H9 (cell line): ENCODE measurements around the gene ZNF628. TPM values are rescaled to one million over a fixed set of nuclear protein-coding genes. Genes with fewer than 3 reads are reported as not detected.

Experiments
- DNase-seq: peaks from one replicate; pipeline ENCODE4 v3.0.0-alpha.2; 2017
- H2AFZ ChIP-seq: one replicate; pipeline ENCODE4 v1.6.1; 2013; ENCODE audit warnings: mild to moderate bottlenecking, low read length, control low read depth, moderate library complexity
- H2AK5ac ChIP-seq: 2 replicates; pipeline ENCODE4 v1.6.1; 2013; ENCODE audit warnings: low read length, control low read depth, mixed read lengths; ENCODE audit not compliant: insufficient read length
- H2BK120ac ChIP-seq: one replicate; pipeline ENCODE4 v1.6.1; 2013; ENCODE audit warnings: low read depth, mild to moderate bottlenecking, low read length, control low read depth, inconsistent platforms; ENCODE audit not compliant: poor library complexity, severe bottlenecking
- H2BK12ac ChIP-seq: 2 replicates; pipeline ENCODE4 v1.6.1; 2013; ENCODE audit warnings: low read length, control low read depth, mixed read lengths, low read depth; ENCODE audit not compliant: insufficient read length
- H2BK15ac ChIP-seq: 2 replicates; pipeline ENCODE4 v1.6.1; 2013; ENCODE audit warnings: low read depth, low read length, control low read depth
- H2BK20ac ChIP-seq: one replicate; pipeline ENCODE4 v1.6.1; 2013; ENCODE audit warnings: low read depth, mild to moderate bottlenecking, low read length, control low read depth, inconsistent platforms; ENCODE audit not compliant: poor library complexity, severe bottlenecking
- H2BK5ac ChIP-seq: 2 replicates; pipeline ENCODE4 v1.6.1; 2013; ENCODE audit warnings: low read length, control low read depth, mixed read lengths; ENCODE audit not compliant: insufficient read length
- H3K14ac ChIP-seq: 2 replicates; pipeline ENCODE4 v1.6.1; 2013; ENCODE audit warnings: low read length, control low read depth; ENCODE audit not compliant: insufficient read depth
- H3K18ac ChIP-seq: 2 replicates; pipeline ENCODE4 v1.6.1; 2013; ENCODE audit warnings: low read depth, mild to moderate bottlenecking, mixed read lengths, low read length, control low read depth; ENCODE audit not compliant: insufficient read length
- H3K23ac ChIP-seq: 2 replicates; pipeline ENCODE4 v1.6.1; 2013; ENCODE audit warnings: low read length, control low read depth, mixed read lengths, low read depth; ENCODE audit not compliant: insufficient read length
- H3K23me2 ChIP-seq: 2 replicates; pipeline ENCODE4 v1.6.1; 2013; ENCODE audit warnings: low read depth, mild to moderate bottlenecking, mixed read lengths, low read length, control low read depth; ENCODE audit not compliant: insufficient read length, poor library complexity, severe bottlenecking
- H3K27ac ChIP-seq: 2 replicates; pipeline ENCODE4 v1.5.1; 2013; ENCODE audit warnings: low read length, control low read depth, mixed read lengths, low read depth; ENCODE audit not compliant: insufficient read length
- H3K27me3 ChIP-seq: 2 replicates; pipeline ENCODE4 v1.6.1; 2013; ENCODE audit warnings: low read length, control low read depth, inconsistent platforms; ENCODE audit not compliant: insufficient read depth
- H3K4ac ChIP-seq: 2 replicates; pipeline ENCODE4 v1.6.1; 2013; ENCODE audit warnings: low read depth, mild to moderate bottlenecking, control low read depth, inconsistent platforms, low read length, moderate library complexity
- H3K4me1 ChIP-seq: 2 replicates; pipeline ENCODE4 v1.6.1; 2013; ENCODE audit warnings: low read length, control low read depth, inconsistent platforms; ENCODE audit not compliant: insufficient read depth
- H3K4me2 ChIP-seq: 2 replicates; pipeline ENCODE4 v1.6.1; 2013; ENCODE audit warnings: low read length, control low read depth, mixed read lengths; ENCODE audit not compliant: insufficient read length, insufficient read depth
- H3K56ac ChIP-seq: 2 replicates; pipeline ENCODE4 v1.6.1; 2013; ENCODE audit warnings: low read depth, mild to moderate bottlenecking, mixed read lengths, low read length, control low read depth; ENCODE audit not compliant: insufficient read length
- H3K79me1 ChIP-seq: 2 replicates; pipeline ENCODE4 v1.6.1; 2013; ENCODE audit warnings: low read depth, mild to moderate bottlenecking, moderate library complexity, low read length, control low read depth, inconsistent platforms; ENCODE audit not compliant: insufficient read depth, poor library complexity, severe bottlenecking
- H3K79me2 ChIP-seq: 2 replicates; pipeline ENCODE4 v1.6.1; 2013; ENCODE audit warnings: low read length, control low read depth, inconsistent platforms; ENCODE audit not compliant: insufficient read depth
- H3K9ac ChIP-seq: 2 replicates; pipeline ENCODE4 v1.6.1; 2013; ENCODE audit warnings: low read length, control low read depth, mixed read lengths; ENCODE audit not compliant: insufficient read length; ENCODE audit errors: extremely low read depth
- H3K9me3 ChIP-seq: one replicate; pipeline ENCODE4 v1.6.1; 2013; ENCODE audit warnings: low read depth, low read length, inconsistent platforms; ENCODE audit not compliant: control insufficient read depth
- H3T11ph ChIP-seq: one replicate; pipeline ENCODE4 v1.6.1; 2013; ENCODE audit warnings: mild to moderate bottlenecking, low read length, control low read depth, inconsistent platforms
- H4K20me1 ChIP-seq: one replicate; pipeline ENCODE4 v1.6.1; 2013; ENCODE audit not compliant: control insufficient read depth, insufficient read length, insufficient read depth
- H4K5ac ChIP-seq: 2 replicates; pipeline ENCODE4 v1.6.1; 2013; ENCODE audit warnings: low read depth, mild to moderate bottlenecking, mixed read lengths, low read length, control low read depth; ENCODE audit not compliant: insufficient read length
- H4K8ac ChIP-seq: replicated peaks from 2 replicates; pipeline ENCODE4 v1.6.1; 2013; ENCODE audit warnings: low read length, control low read depth, mixed read lengths, low read depth; ENCODE audit not compliant: insufficient read length
- H4K91ac ChIP-seq: 2 replicates; pipeline ENCODE4 v1.6.1; 2013; ENCODE audit warnings: low read depth, mild to moderate bottlenecking, moderate library complexity, mixed read lengths, low read length, control low read depth; ENCODE audit not compliant: insufficient read length
- H3K27ac Mint-ChIP-seq, 3 experiments: 2 replicates in 2 of 3; 3 replicates in 1 of 3; pipeline ENCODE4 v1.8.0; 2020 to 2021; ENCODE audit warnings: mixed read lengths in 3 of 3, mild to moderate bottlenecking in 1 of 3, moderate library complexity in 1 of 3
- H3K27me3 Mint-ChIP-seq: 2 replicates; pipeline ENCODE4 v1.8.0; 2021; ENCODE audit warnings: low read depth, mild to moderate bottlenecking, moderate library complexity, mixed read lengths
- H3K36me3 Mint-ChIP-seq, 3 experiments: 2 replicates in 2 of 3; 3 replicates in 1 of 3; pipeline ENCODE4 v1.8.0; 2020 to 2021; ENCODE audit warnings: low read depth in 3 of 3, mixed read lengths in 3 of 3; ENCODE audit not compliant: insufficient read depth in 1 of 3
- H3K4me1 Mint-ChIP-seq, 2 experiments: 2 replicates each; pipeline ENCODE4 v1.8.0; 2020; ENCODE audit warnings: mixed read lengths in 2 of 2
- H3K4me3 Mint-ChIP-seq, 2 experiments: 2 replicates in 1 of 2; 3 replicates in 1 of 2; pipeline ENCODE4 v1.8.0; 2020 to 2021; ENCODE audit warnings: mild to moderate bottlenecking in 2 of 2, mixed read lengths in 2 of 2, moderate library complexity in 1 of 2
- H3K9me3 Mint-ChIP-seq, 2 experiments: 2 replicates in 1 of 2; 3 replicates in 1 of 2; pipeline ENCODE4 v1.8.0; 2020; ENCODE audit warnings: mild to moderate bottlenecking in 2 of 2, mixed read lengths in 2 of 2, moderate library complexity in 1 of 2
- WGBS: extraction: QIAGEN DNeasy Blood & Tissue Kit; methylation state at CpG from one replicate; pipeline ENCODE4 v1.1.7; 2013; ENCODE audit warnings: missing lambda C conversion rate, low lambda C conversion rate, mixed read lengths; ENCODE audit not compliant: insufficient read length; ENCODE audit errors: extremely low coverage; 5-methylcytosine and 5-hydroxymethylcytosine counted together
- total RNA-seq: library from RNA; stranded (reverse); gene quantifications from 2 replicates; pipeline ENCODE4 v1.2.1, GENCODE V29; 2021
- TF ChIP-seq, protein P1 (sequence below): fragments of 200-600 bp; sonication (generic); conservative IDR thresholded peaks from 3 replicates; pipeline ENCODE4 v1.8.0; 2021; ENCODE audit warnings: antibody characterized with exemption, mild to moderate bottlenecking

ZNF628 gene
- total RNA-seq, 1 experiment from 2014 or later = 16.6 TPM

DNA sequence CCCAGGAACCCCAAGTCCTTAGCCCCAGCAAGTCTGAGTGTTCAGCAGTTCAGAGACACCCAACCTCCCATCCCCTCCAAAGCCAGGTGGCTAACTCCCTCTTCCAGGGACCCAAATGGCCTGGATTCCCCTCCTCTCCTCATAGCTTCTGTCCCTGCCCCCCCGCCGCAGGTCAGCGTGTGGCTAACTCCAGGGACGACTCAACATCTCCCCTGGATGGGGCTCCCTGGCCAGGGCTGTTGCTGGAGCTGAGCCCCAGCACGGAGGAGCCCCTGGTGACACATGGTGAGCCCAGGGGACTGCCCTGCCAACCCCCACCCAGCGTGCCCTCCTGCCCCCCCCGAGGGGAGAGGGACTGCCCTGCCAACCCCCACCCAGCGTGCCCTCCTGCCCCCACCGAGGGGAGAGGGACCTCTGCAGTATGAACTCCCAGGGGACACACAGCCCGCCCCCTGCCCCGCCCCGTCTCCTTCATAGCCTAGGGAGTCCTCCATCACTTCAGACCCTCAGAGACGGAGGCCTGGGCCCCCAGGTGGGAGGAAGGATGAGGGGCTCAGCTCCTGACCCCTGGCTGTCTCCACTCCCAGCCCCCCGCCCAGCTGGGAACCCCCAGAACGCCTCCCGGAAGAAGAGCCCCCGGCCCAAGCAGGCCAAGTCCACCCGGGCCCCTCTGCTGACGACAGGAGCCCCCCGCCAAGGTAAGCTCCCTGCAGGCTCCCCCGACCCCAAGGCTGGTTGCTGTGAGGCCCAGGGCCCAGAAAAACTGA, 13.5 kb downstream of the ZNF628 start:
- Histone ChIP-seq H2BK120ac (no peak overlapping the region), H3K14ac (no peak overlapping the region), H4K91ac (no peak overlapping the region), H2AFZ (no peak overlapping the region), H3K79me1 (no peaks in the 10 kb centered on the region), H3K56ac (no peak overlapping the region), H3K27me3 (no peaks in the 10 kb centered on the region), H3K23me2 (peaks cover 8% of the 10 kb centered on the region), H2AK5ac (no peak overlapping the region), H3K18ac (no peak overlapping the region), H2BK12ac (no peak overlapping the region), H3K4ac (no peak overlapping the region), H3K4me2 (no peak overlapping the region), H2BK15ac (no peak overlapping the region), H3T11ph (no peak overlapping the region), H4K5ac (no peak overlapping the region), H3K4me1 (peaks cover 3% of the 10 kb centered on the region), H3K9ac (no peak overlapping the region), H3K79me2 (no peaks in the 10 kb centered on the region), H2BK5ac (no peak overlapping the region), H3K9me3 (no peaks in the 10 kb centered on the region), H2BK20ac (no peak overlapping the region), H4K8ac (no peak overlapping the region), H3K23ac (no peak overlapping the region), H3K27ac (no peak overlapping the region), H4K20me1 (no peaks in the 10 kb centered on the region)
- TF ChIP-seq, protein P1, sequence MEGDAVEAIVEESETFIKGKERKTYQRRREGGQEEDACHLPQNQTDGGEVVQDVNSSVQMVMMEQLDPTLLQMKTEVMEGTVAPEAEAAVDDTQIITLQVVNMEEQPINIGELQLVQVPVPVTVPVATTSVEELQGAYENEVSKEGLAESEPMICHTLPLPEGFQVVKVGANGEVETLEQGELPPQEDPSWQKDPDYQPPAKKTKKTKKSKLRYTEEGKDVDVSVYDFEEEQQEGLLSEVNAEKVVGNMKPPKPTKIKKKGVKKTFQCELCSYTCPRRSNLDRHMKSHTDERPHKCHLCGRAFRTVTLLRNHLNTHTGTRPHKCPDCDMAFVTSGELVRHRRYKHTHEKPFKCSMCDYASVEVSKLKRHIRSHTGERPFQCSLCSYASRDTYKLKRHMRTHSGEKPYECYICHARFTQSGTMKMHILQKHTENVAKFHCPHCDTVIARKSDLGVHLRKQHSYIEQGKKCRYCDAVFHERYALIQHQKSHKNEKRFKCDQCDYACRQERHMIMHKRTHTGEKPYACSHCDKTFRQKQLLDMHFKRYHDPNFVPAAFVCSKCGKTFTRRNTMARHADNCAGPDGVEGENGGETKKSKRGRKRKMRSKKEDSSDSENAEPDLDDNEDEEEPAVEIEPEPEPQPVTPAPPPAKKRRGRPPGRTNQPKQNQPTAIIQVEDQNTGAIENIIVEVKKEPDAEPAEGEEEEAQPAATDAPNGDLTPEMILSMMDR = no peak
- H3K27me3 Mint-ChIP-seq = peaks cover 9% of the 10 kb centered on the region
- no CpG with 5 or more reads among the region's 21 CpGs for WGBS
- DNase-seq = no peak
- peaks cover 22 to 41% of the 10 kb centered on the region in 2 experiments for H3K4me1 Mint-ChIP-seq
- H3K4me3 Mint-ChIP-seq = no peak overlapping the region
- peak overlapping the region in 1 of 3 experiments; percentile 65; a peak in 1 of 7 replicates for H3K27ac Mint-ChIP-seq
- H3K9me3 Mint-ChIP-seq = no peaks in the 10 kb centered on the region
- peaks cover 0 to 5% (median 0%) of the 10 kb centered on the region in 3 experiments; a peak in 3 of 7 replicates for H3K36me3 Mint-ChIP-seq
